Activated CD8-positive, alpha-beta memory T cell treated with anti-CD3 and anti-CD28 coated beads, Interleukin-2, amount 50 U/mL, for 48 hours (primary cell): ENCODE results near the gene CACNA1E.

Source experiments
- DNase-seq: peaks from one replicate; pipeline ENCODE4 v3.0.0-alpha.2; 2020

Gene CACNA1E

GRCh38 chr1:181645171-181645570 is 161.9 kb downstream of the CACNA1E start:
- DNase-seq, result no peak

GRCh38 chr1:181646710-181647109 is 163.4 kb downstream of the CACNA1E start:
- DNase-seq, result no peak

- no peak for DNase-seq
These were observed 164.2 kb downstream of the CACNA1E start for GRCh38 chr1:181647314-181648035.

GRCh38 chr1:181651276-181651675 is 168.0 kb downstream of the CACNA1E start:
- no peak for DNase-seq

DNA sequence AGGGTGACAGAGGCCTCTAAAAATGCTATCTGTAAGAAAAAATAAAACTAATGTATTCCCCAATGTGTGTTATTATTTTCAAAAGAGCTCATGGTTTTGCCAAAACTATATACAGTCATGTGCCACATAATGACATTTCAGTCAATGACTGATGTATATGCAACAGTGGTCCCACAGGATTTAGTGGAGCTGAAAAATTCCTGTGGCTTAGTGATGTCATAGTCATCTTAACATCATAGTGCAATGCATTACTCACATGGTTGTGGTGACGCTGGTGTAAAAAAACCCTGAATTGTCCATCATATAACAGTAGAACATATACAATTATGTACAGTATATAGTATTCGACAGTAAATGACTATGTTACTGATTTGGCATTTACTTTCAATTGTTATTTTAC is 172.4 kb downstream of the CACNA1E start:
- no peak for DNase-seq

GRCh38 chr1:181656491-181656890 is 173.2 kb downstream of the CACNA1E start:
- DNase-seq, result no peak

DNA sequence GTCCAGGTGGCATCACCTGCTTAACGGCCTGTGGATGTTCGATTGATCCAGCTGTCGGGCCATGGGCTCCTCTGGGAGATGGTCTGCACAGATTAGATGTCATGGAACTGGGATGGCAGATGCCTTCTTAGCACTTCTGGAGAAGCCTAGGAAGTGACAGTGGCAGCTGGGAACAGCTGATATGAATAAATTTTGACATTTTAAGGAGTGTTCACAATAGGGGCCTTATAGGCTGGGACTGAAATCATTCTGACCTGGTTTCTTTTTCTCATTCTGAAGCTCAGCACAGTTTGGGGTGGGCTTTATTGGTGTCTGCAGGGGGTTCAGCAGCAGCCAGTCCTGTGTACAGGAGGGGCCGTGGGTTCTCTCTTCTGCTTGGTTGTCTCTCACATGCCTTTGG is 175.3 kb downstream of the CACNA1E start:
- no peak for DNase-seq

DNA sequence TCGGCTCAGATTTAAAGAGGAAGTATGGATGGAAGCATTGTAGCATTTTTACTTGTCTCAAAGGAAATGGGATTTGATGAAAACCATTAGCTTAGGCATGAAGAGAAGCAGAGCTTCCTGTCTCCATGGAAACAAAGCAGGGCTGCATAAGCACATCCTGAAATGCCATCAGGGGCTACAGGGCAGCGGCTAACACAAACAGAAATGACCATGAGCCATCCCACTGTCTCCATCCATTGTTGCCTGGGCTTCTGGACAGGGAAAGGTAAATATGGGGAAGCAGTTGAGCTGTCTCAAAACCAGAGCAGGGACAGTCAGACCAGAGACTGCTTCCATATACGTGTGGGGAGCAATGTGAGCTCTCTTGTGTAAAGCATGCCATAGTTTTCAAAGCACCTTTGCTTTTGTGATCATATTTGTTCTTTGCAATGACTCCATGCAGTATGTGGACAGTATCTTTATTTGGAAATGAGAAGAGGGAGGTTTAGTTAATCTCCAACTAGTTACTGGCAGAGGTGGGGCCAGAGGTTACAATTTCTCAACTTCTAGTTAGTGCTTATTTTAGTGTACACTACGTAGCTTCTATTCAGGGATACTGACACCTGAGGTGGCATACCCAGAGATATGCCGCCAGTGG is 176.1 kb downstream of the CACNA1E start:
- DNase-seq, result no peak

DNA sequence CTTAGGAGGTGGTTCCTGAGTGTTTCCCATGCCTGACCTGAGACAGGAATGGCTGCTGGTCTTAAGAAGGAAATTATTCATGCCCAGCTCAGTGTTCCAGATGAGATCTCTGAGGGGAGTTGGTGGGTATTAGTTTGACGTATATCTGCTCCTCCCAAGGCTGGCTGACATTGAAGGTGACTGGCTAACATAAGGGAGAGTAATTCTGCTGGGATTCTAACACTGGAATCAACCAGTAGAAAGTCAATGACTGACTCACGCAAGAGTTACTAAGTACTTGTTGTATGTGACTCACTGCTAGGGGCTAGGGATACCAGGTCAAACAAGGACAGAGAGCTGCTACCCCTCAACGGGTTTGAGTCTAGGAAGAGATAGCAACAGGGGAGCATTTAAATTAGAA is 177.3 kb downstream of the CACNA1E start:
- DNase-seq, result no peak

GRCh38 chr1:181661569-181661968 is 178.3 kb downstream of the CACNA1E start:
- DNase-seq, result no peak

GRCh38 chr1:181662606-181663005 is 179.3 kb downstream of the CACNA1E start:
- no peak for DNase-seq

DNA sequence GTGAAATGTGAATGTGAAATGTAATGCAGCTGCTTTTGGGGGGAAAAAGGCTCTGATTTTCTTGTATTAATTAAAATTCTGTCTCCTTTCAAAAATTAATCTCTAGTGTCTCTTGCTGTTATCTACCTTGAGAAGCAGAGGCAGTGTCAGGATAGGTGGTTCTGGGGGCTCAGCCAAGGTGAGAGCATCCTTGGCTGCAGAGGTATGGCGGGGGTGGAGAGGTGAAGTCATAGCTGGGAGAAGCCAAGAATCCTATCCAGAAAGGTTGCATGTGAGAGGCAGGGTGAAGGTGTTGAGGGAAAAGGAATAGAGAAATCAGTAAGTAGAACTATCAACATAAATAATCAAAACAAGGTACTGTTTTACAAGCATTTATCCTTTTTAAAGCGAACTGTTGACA is 181.2 kb downstream of the CACNA1E start:
- DNase-seq, result no peak

DNA sequence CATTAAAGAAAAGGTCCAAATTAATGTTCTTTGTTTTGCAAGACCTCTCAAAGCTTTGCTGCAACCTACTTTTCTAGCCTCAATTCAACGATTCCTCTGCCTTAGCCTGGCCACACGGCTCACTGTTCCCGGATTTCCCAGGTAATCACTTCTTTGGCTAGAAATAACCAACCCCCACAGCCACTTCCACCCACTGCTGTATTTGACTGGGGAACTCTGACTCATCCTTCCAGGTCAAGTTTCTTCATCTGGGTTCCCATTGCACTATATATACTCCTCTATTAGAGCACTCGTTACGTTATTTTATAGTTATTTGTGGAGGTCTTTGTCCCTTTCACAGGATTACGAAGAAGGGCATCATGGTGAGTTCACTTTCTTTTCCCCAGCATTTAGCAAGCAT is 185.9 kb downstream of the CACNA1E start:
- no peak for DNase-seq

DNA sequence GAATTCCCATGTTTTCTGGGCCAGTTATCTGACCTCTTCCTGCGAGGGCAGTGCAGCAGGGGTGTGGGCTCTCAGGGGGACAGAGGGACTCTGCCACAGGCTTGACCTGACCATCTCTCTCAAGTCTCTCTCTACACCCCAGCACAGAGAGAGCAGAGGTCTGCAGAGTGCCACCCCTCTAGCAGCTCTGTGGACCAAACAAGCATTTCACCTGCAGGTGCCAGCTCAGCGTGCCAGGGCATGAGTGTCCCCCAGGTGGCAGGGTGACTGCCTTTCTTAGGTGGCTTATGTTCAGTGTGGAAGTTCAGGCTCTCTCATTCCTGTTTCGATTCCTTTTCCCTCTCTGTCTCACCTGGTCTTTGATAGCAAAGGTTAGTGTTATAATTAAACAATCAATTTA is 191.3 kb downstream of the CACNA1E start:
- no peak for DNase-seq

GRCh38 chr1:181675091-181675917 is 192.0 kb downstream of the CACNA1E start:
- DNase-seq, result no peak

- no peak for DNase-seq
These were observed 192.5 kb downstream of the CACNA1E start for GRCh38 chr1:181675918-181676190.

DNA sequence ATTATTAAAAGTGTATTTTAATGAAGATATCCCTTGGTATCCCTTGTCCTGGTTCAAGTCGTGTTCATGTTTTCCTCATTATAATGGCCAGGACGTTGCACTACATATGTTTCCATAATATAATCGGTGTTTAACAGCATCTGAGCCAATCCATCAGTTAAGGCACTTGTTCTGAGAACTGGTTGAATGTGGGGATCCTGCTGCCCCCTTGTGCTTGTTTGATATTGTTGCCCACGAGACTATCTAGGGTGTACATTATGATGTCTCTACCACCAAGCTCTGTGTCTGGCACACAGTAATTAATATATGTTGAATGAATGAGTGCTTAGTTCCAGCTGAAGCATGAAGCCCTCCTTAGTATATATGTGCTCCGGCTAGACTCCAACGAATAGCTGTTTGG is 193.0 kb downstream of the CACNA1E start:
- no peak for DNase-seq

DNA sequence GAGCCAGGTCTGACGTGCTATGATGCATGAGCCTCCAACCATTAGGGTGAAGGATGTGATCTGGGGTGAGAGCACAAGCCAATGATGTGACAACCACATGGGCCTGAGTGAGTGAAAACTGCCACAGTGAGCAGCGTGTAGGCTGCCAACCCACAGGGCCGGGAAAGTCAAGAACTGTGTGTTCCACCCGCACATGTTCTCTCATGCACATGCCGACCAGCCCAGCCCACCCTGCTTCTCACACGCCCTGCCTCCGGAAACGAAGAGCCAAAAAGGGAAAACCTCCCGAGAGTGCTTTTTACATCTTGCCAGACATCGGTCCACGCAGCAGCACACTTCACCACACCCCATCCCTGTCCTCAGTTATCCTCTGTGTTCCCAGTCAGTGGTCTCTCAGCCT is 197.0 kb downstream of the CACNA1E start:
- DNase-seq, result no peak

DNA sequence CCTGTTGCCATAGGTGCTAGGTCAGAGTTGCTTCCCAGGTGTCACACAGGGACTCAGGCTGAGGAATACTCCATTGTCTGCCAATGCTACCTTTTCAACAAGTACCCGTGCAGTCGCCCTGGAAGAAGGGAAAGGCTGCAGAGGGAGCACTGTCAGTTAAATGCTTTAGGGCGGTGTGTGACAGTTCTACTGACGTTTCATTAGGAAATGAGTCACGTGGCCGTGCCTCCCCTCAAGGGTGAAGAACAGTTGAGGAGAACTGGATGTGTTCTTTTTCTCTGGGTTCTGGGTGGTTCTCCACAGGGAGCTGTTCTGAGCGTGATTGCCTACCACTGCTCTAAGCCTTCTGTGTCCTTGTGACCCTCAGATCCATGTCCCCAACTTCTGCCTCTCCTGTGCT is 197.6 kb downstream of the CACNA1E start:
- DNase-seq, result no peak

- no peak for DNase-seq
These were observed 201.9 kb downstream of the CACNA1E start for GRCh38 chr1:181685211-181685610.

GRCh38 chr1:181701891-181702290 is 218.6 kb downstream of the CACNA1E start:
- DNase-seq, result no peak

DNA sequence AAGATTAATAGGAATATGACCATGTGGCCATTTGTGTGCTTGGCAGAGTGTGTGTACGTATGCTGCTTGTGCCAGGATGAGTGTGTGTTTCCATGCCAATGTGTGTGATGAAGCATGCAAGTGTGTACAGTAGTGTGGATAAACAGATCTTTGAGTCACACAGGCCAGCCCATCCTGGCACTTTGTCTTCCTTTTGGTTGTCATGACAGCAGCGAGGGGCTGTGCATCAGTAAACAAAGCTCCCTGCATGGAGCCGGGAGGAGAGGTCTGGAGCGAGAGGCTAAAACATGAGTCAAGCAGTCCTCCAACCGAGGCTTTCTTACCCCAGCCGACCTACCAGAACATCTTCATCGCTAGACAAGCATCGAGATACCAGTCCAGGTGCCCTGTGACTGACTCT is 221.2 kb downstream of the CACNA1E start:
- no peak for DNase-seq

GRCh38 chr1:181711820-181712219 is 228.5 kb downstream of the CACNA1E start:
- no peak for DNase-seq

- no peak for DNase-seq
These were observed 229.4 kb downstream of the CACNA1E start for GRCh38 chr1:181712711-181713110.
